GM23338 (cell line): ENCODE data around the gene DOCK1. TPM values are rescaled to one million over a fixed set of nuclear protein-coding genes. Genes with fewer than 3 reads are reported as not detected.

Experiments used
- ATAC-seq: fragments of 200-7000 bp; cut with Tn5 transposase; 3 replicates; pipeline ENCODE4 v1.9.1; 2020
- DNase-seq: peaks from one replicate; pipeline ENCODE4 v3.0.0-alpha.2; 2015; ENCODE audit warnings: low spot score
- H2AFZ ChIP-seq: fragments of 200-600 bp; sonication (generic); 2 replicates; pipeline ENCODE4 v1.8.0; 2016; ENCODE audit warnings: antibody characterized with exemption, mild to moderate bottlenecking, moderate library complexity
- H3F3A ChIP-seq: fragments of 200-600 bp; sonication (generic); replicated peaks from 2 replicates; pipeline ENCODE4 v1.8.0; 2017; ENCODE audit warnings: antibody characterized with exemption, mixed run types, low read depth
- H3K27ac ChIP-seq: fragments of 200-600 bp; sonication (generic); 2 replicates; pipeline ENCODE4 v1.6.1; 2016; ENCODE audit warnings: low read depth
- H3K27me3 ChIP-seq: fragments of 200-600 bp; sonication (generic); 2 replicates; pipeline ENCODE4 v1.8.0; 2016; ENCODE audit warnings: mild to moderate bottlenecking, mixed run types, moderate library complexity; ENCODE audit not compliant: insufficient read depth
- H3K36me3 ChIP-seq: fragments of 200-600 bp; sonication (generic); 2 replicates; pipeline ENCODE4 v1.8.0; 2016; ENCODE audit warnings: mild to moderate bottlenecking; ENCODE audit not compliant: insufficient read depth
- H3K4me1 ChIP-seq: fragments of 200-600 bp; sonication (generic); 2 replicates; pipeline ENCODE4 v1.8.0; 2016; ENCODE audit warnings: mild to moderate bottlenecking, moderate library complexity; ENCODE audit not compliant: insufficient read depth
- H3K4me2 ChIP-seq: fragments of 200-600 bp; sonication (generic); 2 replicates; pipeline ENCODE4 v1.7.1; 2017; ENCODE audit warnings: mixed run types
- H3K4me3 ChIP-seq: fragments of 200-600 bp; sonication (generic); 2 replicates; pipeline ENCODE4 v1.6.1; 2016; ENCODE audit warnings: mixed run types
- H3K79me2 ChIP-seq: fragments of 200-600 bp; sonication (generic); replicated peaks from 2 replicates; pipeline ENCODE4 v1.8.0; 2017; ENCODE audit warnings: mild to moderate bottlenecking; ENCODE audit not compliant: insufficient read depth
- H3K9me2 ChIP-seq: fragments of 200-600 bp; sonication (generic); 2 replicates; pipeline ENCODE4 v1.8.0; 2017; ENCODE audit not compliant: insufficient read depth
- H4K20me1 ChIP-seq: fragments of 200-600 bp; sonication (generic); replicated peaks from 2 replicates; pipeline ENCODE4 v1.8.0; 2017; ENCODE audit warnings: mild to moderate bottlenecking; ENCODE audit not compliant: insufficient read depth
- H3K27ac Mint-ChIP-seq: 2 replicates; pipeline ENCODE4 v1.8.0; 2020; ENCODE audit warnings: inconsistent platforms, mild to moderate bottlenecking, moderate library complexity, mixed read lengths
- H3K27me3 Mint-ChIP-seq: 3 replicates; pipeline ENCODE4 v1.8.0; 2022; ENCODE audit warnings: low read depth, mild to moderate bottlenecking, moderate library complexity, mixed read lengths, inconsistent platforms; ENCODE audit not compliant: insufficient read depth, poor library complexity
- H3K36me3 Mint-ChIP-seq: 3 replicates; pipeline ENCODE4 v1.8.0; 2021; ENCODE audit warnings: low read depth, mild to moderate bottlenecking, inconsistent platforms, moderate library complexity, mixed read lengths
- H3K4me1 Mint-ChIP-seq: 3 replicates; pipeline ENCODE4 v1.8.0; 2020; ENCODE audit warnings: mild to moderate bottlenecking, inconsistent platforms, mixed read lengths
- H3K4me3 Mint-ChIP-seq: 3 replicates; pipeline ENCODE4 v1.8.0; 2021; ENCODE audit warnings: moderate library complexity, mild to moderate bottlenecking, inconsistent platforms, mixed read lengths
- H3K9me3 Mint-ChIP-seq: 3 replicates; pipeline ENCODE4 v1.8.0; 2020; ENCODE audit warnings: moderate library complexity, mild to moderate bottlenecking, inconsistent platforms, mixed read lengths
- CREB1 ChIP-seq: fragments of 250-450 bp; sonication (Bioruptor Pico); IDR thresholded peaks from 2 replicates; pipeline ENCODE4 v1.5.0; 2020; ENCODE audit warnings: low read depth, mild to moderate bottlenecking, moderate library complexity
- EZH2 ChIP-seq: fragments of 200-600 bp; sonication (generic); IDR thresholded peaks from one replicate; pipeline ENCODE4 v1.8.0; 2017; ENCODE audit warnings: antibody characterized with exemption, mild to moderate bottlenecking, low read depth; ENCODE audit not compliant: unreplicated experiment
- EZH2phosphoT487 ChIP-seq: fragments of 200-600 bp; sonication (generic); IDR thresholded peaks from one replicate; pipeline ENCODE4 v1.8.1; 2018; ENCODE audit warnings: antibody characterized with exemption; ENCODE audit not compliant: unreplicated experiment
- JUNB ChIP-seq: IDR thresholded peaks from one replicate; pipeline ENCODE4 v1.6.1; 2016; ENCODE audit warnings: antibody characterized with exemption; ENCODE audit not compliant: unreplicated experiment
- NANOG ChIP-seq: IDR thresholded peaks from 2 replicates; pipeline ENCODE4 v1.6.1; 2016; ENCODE audit warnings: antibody characterized with exemption, borderline replicate concordance
- REST ChIP-seq: IDR thresholded peaks from one replicate; pipeline ENCODE4 v1.6.1; 2018; ENCODE audit warnings: antibody characterized with exemption; ENCODE audit not compliant: unreplicated experiment
- STAT1 ChIP-seq: IDR thresholded peaks from one replicate; pipeline ENCODE4 v1.6.1; 2016; ENCODE audit warnings: antibody characterized with exemption; ENCODE audit not compliant: unreplicated experiment
- ZNF114 ChIP-seq: fragments of 250-450 bp; sonication (Bioruptor Pico); IDR thresholded peaks from 2 replicates; pipeline ENCODE4 v1.5.0; 2020; ENCODE audit warnings: mild to moderate bottlenecking, moderate library complexity
- polyA plus RNA-seq: library from polyadenylated mRNA; unstranded; fragments of >200 nt; fragmentation: Nextera tagmentation; extraction: Ambion mirVana; gene quantifications from 2 replicates; pipeline ENCODE4 v1.2.1, GENCODE V29; 2016
- total RNA-seq: library from RNA; depleted of rRNA; stranded (reverse); fragments of >200 nt; shearing (Covaris generic); gene quantifications from 2 replicates; pipeline ENCODE4 v1.2.3, GENCODE V29; 2014
- TF ChIP-seq, protein P1 (sequence below), 2 experiments: fragments of 200-600 bp in 1 of 2; sonication (generic) in 1 of 2; conservative IDR thresholded peaks; 2 replicates each; pipeline versions ENCODE4 v1.5.1 to v1.6.1; 2016 to 2017; ENCODE audit warnings: antibody characterized with exemption in 2 of 2, low read depth in 2 of 2, mild to moderate bottlenecking in 2 of 2, moderate library complexity in 1 of 2
- TF ChIP-seq, protein P2 (sequence below): IDR thresholded peaks from 2 replicates; pipeline ENCODE4 v1.6.1; 2016; ENCODE audit warnings: antibody characterized with exemption

DOCK1 gene
- total and polyA plus RNA-seq, 2 experiments from 2014 or later: 13.2 to 55.3 TPM

DNA sequence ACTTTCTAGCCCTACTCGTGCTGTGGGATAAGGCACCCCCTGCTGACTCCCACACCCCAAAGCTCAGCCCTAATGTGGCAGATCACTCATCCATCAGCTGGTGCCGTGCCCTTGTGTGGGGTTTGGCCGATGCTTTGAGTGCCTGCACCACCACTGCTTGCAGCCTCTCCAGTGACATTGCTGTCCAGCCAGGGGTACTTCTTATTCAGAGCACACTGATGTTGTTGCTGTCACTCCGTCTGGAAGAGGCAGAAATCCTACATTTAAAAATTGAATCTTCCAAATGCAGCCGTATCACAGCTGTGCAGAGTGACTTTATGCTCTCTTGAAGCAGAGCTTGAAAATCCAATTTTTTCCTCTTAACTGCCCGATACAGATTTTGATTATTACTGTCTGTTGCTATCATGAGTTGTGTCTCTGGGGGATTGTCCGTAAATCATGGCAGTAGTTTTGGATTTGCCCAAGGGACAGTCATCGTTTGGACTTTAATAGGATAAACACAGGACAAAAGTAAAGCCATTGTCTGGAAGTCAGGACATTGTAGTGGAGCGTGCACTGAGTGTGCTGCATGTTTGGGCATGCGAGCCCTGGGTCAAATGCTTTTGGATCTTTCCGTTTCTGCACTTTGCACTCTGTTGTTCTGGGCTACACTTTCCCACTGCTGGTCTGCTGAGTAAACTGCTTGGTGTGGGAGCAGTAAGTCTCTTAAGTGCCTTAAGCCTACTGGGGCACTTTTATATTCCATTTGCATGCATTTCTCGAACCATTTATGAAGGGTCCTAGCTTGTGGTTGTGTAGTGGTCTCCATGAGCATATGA is 128.2 kb downstream of the DOCK1 start:
- Histone ChIP-seq H3K27me3 (no peaks in the 10 kb centered on the region), H3K27ac (no peak overlapping the region), H3K36me3 (peaks cover 14% of the 10 kb centered on the region), H2AFZ (no peak overlapping the region), H3K4me1 (no peaks in the 10 kb centered on the region), H3K4me2 (no peak overlapping the region), H3K4me3 (no peak overlapping the region), H3K79me2 (no peaks in the 10 kb centered on the region), H3F3A (no peaks in the 10 kb centered on the region), H4K20me1 (no peaks in the 10 kb centered on the region), H3K9me2 (no peaks in the 10 kb centered on the region)
- Mint-ChIP-seq H3K9me3 (no peaks in the 10 kb centered on the region), H3K4me1 (no peaks in the 10 kb centered on the region), H3K27me3 (peaks cover 6% of the 10 kb centered on the region), H3K36me3 (peaks cover 59% of the 10 kb centered on the region), H3K4me3 (no peak overlapping the region), H3K27ac (peak overlapping the region; percentile 83)
- no peak for ATAC-seq
- TF ChIP-seq, protein P1, sequence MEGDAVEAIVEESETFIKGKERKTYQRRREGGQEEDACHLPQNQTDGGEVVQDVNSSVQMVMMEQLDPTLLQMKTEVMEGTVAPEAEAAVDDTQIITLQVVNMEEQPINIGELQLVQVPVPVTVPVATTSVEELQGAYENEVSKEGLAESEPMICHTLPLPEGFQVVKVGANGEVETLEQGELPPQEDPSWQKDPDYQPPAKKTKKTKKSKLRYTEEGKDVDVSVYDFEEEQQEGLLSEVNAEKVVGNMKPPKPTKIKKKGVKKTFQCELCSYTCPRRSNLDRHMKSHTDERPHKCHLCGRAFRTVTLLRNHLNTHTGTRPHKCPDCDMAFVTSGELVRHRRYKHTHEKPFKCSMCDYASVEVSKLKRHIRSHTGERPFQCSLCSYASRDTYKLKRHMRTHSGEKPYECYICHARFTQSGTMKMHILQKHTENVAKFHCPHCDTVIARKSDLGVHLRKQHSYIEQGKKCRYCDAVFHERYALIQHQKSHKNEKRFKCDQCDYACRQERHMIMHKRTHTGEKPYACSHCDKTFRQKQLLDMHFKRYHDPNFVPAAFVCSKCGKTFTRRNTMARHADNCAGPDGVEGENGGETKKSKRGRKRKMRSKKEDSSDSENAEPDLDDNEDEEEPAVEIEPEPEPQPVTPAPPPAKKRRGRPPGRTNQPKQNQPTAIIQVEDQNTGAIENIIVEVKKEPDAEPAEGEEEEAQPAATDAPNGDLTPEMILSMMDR (conservative IDR thresholded peaks at IDR 0.05; ENCODE audit: low read depth in 2 of 2): no peak
- TF ChIP-seq STAT1 (no peak), ZNF114 (CRISPR knock-in tag) (no peak), NANOG (no peak), EZH2phosphoT487 (no peak), JUNB (no peak), CREB1 (CRISPR knock-in tag) (no peak), REST (no peak), EZH2 (no peak)
- TF ChIP-seq, protein P2, sequence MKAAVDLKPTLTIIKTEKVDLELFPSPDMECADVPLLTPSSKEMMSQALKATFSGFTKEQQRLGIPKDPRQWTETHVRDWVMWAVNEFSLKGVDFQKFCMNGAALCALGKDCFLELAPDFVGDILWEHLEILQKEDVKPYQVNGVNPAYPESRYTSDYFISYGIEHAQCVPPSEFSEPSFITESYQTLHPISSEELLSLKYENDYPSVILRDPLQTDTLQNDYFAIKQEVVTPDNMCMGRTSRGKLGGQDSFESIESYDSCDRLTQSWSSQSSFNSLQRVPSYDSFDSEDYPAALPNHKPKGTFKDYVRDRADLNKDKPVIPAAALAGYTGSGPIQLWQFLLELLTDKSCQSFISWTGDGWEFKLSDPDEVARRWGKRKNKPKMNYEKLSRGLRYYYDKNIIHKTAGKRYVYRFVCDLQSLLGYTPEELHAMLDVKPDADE: no peak
- DNase-seq: no peak
